Astrocyte of the spinal cord (primary cell): ENCODE results near the gene PHLPP1.

Experiments
- DNase-seq: peaks from one replicate; pipeline ENCODE4 v3.0.0; 2011; ENCODE audit warnings: low read depth, low spot score
- H3K4me3 ChIP-seq: 2 replicates; pipeline ENCODE4 v1.5.1; 2011; ENCODE audit warnings: low read depth, mild to moderate bottlenecking, low read length, moderate library complexity
- in situ Hi-C: cut with HindIII; loops from 2 replicates; pipeline ENCODE4 v1.10.0; 2017; ENCODE audit warnings: low sequenced_read_pairs
- TF ChIP-seq, protein P1 (sequence below): IDR thresholded peaks from 2 replicates; pipeline ENCODE4 v1.5.1; 2012; ENCODE audit warnings: low read depth, mild to moderate bottlenecking, low read length, inconsistent platforms

PHLPP1 gene

DNA sequence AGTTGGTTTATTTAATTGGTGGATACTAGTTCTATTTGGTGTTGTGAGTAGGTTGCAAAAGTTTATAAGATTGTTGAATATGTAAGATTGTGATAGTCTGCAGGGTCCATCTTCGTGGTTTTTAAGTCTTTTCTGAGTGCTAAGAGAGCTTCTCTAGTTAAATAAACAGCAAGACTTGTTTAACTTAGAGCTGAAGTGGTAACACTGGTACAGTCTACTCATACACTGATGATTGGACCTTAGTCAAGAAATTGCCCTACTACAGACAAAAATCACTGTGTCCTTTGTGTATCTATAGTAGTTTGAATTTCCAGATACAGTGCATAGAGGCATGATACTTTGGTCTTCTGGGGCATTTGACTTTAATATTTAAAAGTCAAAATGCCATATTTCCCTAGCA is 94.6 kb downstream of the PHLPP1 start:
- H3K4me3 ChIP-seq: no peak overlapping the region
- DNase-seq: no peak
- in situ Hi-C loops: no loop called here
- TF ChIP-seq, protein P1, sequence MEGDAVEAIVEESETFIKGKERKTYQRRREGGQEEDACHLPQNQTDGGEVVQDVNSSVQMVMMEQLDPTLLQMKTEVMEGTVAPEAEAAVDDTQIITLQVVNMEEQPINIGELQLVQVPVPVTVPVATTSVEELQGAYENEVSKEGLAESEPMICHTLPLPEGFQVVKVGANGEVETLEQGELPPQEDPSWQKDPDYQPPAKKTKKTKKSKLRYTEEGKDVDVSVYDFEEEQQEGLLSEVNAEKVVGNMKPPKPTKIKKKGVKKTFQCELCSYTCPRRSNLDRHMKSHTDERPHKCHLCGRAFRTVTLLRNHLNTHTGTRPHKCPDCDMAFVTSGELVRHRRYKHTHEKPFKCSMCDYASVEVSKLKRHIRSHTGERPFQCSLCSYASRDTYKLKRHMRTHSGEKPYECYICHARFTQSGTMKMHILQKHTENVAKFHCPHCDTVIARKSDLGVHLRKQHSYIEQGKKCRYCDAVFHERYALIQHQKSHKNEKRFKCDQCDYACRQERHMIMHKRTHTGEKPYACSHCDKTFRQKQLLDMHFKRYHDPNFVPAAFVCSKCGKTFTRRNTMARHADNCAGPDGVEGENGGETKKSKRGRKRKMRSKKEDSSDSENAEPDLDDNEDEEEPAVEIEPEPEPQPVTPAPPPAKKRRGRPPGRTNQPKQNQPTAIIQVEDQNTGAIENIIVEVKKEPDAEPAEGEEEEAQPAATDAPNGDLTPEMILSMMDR: no peak

- in situ Hi-C loops: no loop called here
- no peak for DNase-seq
- no peak overlapping the region for H3K4me3 ChIP-seq
- TF ChIP-seq, protein P1: no peak
Measured at GRCh38 chr18:62810682-62811081, 95.3 kb downstream of the PHLPP1 start.

GRCh38 chr18:62811674-62812073 is 96.3 kb downstream of the PHLPP1 start:
- DNase-seq: no peak
- H3K4me3 ChIP-seq: no peak overlapping the region
- in situ Hi-C loops: no loop called here
- TF ChIP-seq, protein P1: no peak

GRCh38 chr18:62812242-62812641 is 96.9 kb downstream of the PHLPP1 start:
- H3K4me3 ChIP-seq: no peak overlapping the region
- TF ChIP-seq, protein P1: no peak
- in situ Hi-C loops: no loop called here
- DNase-seq: no peak

GRCh38 chr18:62812876-62813275 is 97.5 kb downstream of the PHLPP1 start:
- in situ Hi-C loops: no loop called here
- TF ChIP-seq, protein P1: no peak
- no peak overlapping the region for H3K4me3 ChIP-seq
- DNase-seq: no peak

DNA sequence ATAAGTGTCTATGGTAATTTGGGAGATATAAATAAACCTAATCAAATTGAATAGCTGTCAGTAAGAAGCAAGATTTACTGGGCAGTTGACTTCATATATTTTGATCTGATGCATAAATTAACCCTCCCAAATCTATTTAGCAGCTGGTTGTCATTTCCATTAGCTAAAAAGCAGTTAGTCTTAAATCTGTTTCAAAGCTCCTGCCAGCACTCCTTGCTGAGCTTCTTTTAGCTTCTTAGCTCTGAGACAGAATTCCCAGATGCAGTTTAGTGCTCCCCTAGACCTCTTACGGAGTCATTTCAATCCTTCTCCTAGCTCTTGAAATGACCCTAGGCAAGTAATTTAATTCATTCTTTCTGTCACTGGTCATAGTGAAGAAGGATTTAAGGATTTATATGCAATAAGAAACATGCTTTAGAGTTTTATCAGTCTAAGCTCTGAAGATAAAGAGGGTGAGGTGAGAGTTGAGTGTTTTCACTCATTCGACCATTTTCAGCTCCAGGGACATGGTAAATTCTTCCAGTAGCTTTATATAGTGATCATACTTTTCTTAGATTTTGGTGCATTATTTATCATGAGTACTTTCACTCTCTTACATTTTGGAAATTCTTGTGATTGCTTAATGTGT is 98.9 kb downstream of the PHLPP1 start:
- DNase-seq: peak; percentile 17
- TF ChIP-seq, protein P1: no peak
- in situ Hi-C loops: no loop called here
- H3K4me3 ChIP-seq: no peak overlapping the region
